GM19328 (cell line): ENCODE measurements around the gene SYCP2.

Experiments
- ATAC-seq: cut with Tn5 transposase; IDR thresholded peaks from one replicate; pipeline ENCODE4 v1.9.1; 2021; ENCODE audit warnings: mild to moderate bottlenecking, moderate library complexity; ENCODE audit not compliant: unreplicated experiment

The SYCP2 gene

DNA sequence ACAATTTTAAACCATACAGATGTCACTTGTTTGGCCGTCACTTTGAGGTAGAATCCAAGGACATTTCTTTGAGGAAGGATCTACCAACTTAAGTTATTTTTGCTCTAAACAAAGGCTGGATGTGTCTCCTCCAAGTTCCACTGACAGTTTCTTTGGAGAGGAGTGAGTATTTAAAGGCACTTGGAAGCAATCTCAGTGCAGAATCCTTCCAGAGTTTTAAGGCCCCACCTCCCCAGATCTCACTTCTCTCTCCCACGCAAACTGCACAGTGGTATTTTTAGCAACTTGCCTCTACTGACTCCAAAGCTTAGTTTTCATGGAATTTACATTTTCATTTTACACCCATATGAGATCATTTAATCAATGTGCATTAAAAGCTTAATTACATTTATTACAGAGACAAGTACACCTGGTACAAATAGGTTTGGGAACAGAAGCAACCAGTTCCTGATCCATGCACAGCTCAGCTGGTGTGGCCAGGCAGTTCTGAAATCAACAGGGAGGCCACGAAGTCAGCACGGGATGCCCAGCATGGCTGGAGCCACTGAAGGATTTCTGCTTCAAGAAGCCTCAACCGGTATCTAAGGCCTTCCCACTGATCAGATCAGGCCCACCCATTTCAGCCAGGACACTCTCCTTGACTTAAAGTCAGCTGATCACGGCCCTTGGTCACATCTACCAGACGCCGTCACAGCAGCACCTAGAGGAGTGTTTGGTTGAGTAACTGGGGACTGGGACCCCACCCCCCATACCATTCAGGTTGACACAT is 109.8 kb downstream of the SYCP2 start:
- no peak for ATAC-seq

- ATAC-seq: no peak
Measured at GRCh38 chr20:59823030-59823423, 110.4 kb downstream of the SYCP2 start.

GRCh38 chr20:59822291-59823029 is 111.0 kb downstream of the SYCP2 start:
- ATAC-seq: no peak

DNA sequence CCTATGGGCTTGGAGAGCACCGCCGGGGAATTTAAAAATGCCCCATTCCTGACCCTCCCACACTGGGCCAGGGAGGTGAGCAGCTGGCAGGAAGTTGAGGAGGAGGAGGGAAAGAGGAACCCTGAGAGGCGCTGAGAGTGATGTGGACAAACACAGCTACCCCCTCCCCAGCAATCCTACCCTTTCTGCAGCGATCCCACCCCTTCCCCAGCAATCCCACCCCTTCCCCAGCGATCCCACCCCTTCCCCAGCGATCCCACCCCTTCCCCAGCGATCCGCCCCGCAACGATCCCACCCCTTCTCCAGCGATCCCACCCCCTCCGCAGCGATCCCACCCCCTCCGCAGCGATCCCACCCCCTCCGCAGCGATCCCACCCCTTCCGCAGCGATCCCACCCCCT is 111.6 kb downstream of the SYCP2 start:
- ATAC-seq: no peak

DNA sequence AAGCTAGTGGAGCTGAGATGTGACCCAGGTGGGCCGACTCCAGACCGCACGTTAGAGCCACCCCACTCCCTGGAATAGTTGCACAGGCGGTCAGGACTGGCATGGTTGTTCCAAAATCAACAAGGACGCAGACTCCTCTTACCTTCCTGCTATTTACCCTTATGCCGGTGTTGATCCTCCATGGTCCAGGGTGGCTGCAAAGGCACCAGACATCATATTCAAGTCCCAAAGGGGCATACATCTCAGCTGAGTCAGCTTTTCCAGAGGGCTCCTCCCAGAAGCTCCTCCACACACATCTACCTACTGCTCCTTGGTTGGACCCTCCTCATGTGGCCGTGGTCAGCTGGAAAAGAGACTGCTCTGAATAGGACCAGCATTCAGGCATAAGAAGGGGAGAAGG is 112.2 kb downstream of the SYCP2 start:
- ATAC-seq: no peak

DNA sequence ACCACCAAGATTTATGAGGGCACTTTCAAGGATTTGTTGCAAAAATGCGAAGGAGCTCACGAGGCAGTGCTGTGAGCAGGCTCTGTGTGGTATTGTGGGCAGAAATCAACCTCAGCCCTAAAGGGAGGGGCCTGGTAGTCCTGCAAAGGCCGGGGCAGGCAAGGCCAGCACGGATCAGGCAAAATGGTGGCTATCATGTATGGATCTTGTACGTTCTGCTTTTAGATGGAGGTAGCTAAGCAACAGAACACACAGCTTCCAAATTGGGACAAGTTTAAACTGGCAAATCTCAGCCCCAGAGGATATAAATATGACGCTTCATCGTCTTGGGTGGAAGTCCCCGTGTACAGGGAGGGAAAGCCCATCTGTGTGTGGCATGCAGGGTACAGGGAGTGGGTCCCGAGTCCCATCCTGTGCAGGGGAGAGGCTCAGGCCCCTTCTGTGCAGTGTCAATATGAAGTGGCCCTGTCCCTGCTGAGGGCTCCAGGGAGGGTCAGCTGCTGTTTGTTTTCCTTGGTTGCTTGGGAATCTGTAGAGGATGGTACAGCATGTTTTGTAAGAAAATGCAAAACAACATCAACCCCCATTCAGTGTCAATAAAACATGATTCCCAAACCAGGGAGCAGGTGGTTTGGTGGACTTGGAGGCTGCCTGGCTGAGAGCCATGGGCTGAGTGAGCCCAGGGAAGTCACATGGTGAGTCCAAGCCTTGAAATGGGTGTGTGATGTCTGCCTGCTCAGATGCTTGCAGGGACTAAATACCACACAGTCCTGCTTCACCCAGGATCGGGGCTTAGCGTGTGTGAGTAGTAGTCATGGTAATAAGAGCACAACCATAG is 113.0 kb downstream of the SYCP2 start:
- no peak for ATAC-seq

DNA sequence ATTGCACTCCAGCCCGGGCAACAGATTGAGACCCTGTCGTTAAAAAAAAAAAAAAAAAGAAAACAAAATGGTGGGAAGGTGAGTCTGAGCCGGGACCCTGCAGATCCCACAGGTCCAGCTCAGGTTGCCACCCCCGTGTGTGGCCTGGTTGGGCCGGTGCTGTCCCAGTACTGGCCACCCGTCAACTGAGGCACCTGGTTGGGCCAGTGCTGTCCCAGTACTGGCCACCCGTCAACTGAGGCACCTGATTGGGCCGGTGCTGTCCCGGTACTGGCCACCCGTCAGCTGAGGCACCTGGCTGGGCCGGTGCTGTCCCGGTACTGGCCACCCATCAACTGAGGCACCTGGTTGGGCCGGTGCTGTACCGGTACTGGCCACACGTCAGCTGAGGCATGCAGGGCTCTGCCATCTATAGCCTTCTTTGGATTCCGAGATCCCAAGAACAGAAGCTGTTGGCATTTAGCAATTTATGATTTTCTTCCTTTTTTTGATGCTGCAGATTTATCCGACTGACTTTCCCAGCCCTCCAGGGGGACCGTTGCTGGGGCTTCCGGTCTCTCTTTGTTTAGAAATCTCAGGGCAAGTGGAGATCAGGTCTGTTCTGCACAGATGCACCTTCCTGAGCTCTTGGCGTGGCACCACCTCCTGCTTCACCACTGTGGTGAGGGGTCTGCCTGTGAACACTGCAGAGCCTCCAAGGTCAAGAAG is 113.8 kb downstream of the SYCP2 start:
- no peak for ATAC-seq

- ATAC-seq: no peak
Measured at GRCh38 chr20:59818911-59819310, 114.5 kb downstream of the SYCP2 start.

DNA sequence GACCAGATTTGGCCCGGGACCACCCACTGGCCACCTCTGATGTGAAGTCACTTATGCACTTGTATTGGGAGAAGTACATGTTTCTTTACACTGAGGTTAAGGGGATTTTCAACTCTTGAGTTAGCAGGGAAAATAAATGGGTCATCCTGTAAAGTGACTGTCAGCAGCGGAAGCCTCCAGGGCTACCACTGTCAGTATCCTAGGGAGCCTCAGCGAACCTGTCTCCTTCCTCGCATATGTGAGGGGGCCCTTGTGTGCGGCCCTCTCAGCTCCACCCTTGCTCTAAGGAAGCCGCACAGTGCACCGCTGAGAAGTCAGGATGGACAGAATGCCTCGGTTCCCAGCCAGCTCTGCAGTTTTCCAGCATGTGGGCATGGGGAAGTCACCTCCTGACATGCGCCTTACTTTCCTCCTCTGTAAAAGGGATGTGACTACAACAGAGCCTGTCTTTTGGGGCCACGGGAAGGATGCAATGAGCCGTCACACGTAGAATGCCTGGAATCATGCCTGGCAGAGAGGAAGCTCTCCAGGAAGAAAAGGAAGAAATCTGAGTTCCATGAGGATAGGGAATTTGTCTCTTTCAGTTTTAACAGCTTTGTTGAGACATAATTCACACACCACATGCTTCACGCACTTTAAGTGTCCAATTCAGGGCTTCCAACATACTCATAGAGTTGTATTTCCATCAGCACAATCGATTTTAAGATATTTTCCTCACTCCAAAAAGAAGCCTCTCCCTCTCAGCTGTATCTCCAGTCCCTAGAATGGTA is 115.4 kb downstream of the SYCP2 start:
- ATAC-seq: no peak

DNA sequence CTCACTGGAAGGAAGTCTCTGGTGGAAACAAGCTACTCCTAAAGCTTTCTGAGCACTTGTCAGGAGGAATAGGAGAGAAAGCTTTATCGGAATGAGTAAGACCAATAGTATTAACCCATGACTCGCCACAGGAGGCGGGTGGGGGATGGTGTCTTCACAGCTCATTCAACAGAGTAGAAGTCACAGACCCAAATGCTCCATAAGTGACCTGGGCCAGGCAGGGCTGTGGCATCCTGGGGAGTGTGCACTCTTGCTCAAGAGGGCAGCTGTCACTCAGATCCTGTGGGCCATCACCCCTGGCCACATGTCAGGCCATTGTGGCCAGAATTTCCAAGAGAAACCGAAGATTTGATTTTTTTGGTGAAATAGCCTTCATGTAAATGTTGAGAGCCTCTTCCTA is 116.0 kb downstream of the SYCP2 start:
- ATAC-seq: no peak

GRCh38 chr20:59816146-59816738 is 117.2 kb downstream of the SYCP2 start:
- no peak for ATAC-seq

DNA sequence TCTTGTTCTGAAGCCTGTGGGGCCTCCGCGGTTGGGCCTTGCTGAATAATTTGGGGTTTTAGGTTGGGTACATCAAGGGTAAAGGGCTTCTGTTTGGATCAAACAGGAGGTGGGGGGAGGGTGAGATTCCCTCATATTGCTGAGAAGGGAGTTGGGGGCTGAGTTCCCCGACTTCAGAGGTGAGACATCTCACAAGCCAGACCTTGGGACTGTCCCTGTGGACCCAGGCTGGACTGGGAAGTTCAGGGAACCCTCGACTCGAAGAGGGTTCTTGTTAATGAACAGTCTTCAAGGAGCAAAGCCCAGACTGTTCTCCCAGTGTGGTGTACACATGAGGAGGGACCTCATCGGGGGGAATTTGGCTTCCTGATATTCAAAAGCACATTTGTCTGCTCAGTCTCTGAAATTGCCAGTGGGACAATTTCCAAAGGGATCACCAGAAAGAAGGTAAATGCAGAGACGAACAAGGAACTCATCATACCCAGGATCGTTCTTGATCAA is 118.5 kb downstream of the SYCP2 start:
- ATAC-seq: no peak

GRCh38 chr20:59813948-59814839 is 119.2 kb downstream of the SYCP2 start:
- ATAC-seq: no peak
